HCT116 (cell line): ENCODE results near the gene TESPA1. TPM values are rescaled to one million over a fixed set of nuclear protein-coding genes. Genes with fewer than 3 reads are reported as not detected.
A peak's percentile ranks its signal among the peaks of the same experiment; 100 is the strongest.

Experiments used
- ATAC-seq: fragments of 200-7000 bp; cut with Tn5 transposase; 2 replicates; pipeline ENCODE4 v1.9.1; 2020; ENCODE audit warnings: mild to moderate bottlenecking, moderate library complexity
- Bru-seq: library from RNA; stranded (reverse); fragments of 400-500 nt; gene quantifications from one replicate; lab custom pipeline; 2021; lab: Mats Ljungman, UMichigan
- BruChase-seq, 2 experiments: library from RNA; stranded (reverse); fragments of 400-500 nt; gene quantifications; one replicate each; lab custom pipeline; 2021; lab: Mats Ljungman, UMichigan
- BruUV-seq: library from RNA; stranded (reverse); fragments of 400-500 nt; replicated peaks from 2 replicates; lab custom pipeline; 2021; lab: Mats Ljungman, UMichigan
- CTCF ChIA-PET: fragments of 300-600 bp; sonication (Branson Sonifier 250); formaldehyde crosslinking; loops from one replicate; lab custom pipeline; 2021; ENCODE audit warnings: antibody characterized with exemption; lab: Charles Lee
- POLR2A ChIA-PET: fragments of 300-600, 350-600 bp; sonication (Branson Sonifier 250); formaldehyde crosslinking; loops from one replicate; lab custom pipeline; 2021; ENCODE audit warnings: antibody characterized with exemption; lab: Charles Lee
- RAD21 ChIA-PET, 2 experiments: fragments of 300-600 bp; sonication (Branson Sonifier 250); formaldehyde crosslinking; loops; one replicate each; lab custom pipeline; 2023; ENCODE audit warnings: low total read pairs in 2 of 2; ENCODE audit not compliant: uncharacterized antibody in 2 of 2, unreplicated experiment in 2 of 2, low non-redundant PET in 1 of 2; lab: Charles Lee
- DNase-seq: peaks from one replicate; pipeline ENCODE4 v3.0.0-alpha.2; 2010; ENCODE audit warnings: low read depth, low spot score
- H2AFZ ChIP-seq: fragments of 200-600 bp; shearing (Covaris generic), sonication (generic); 2 replicates; pipeline ENCODE4 v1.6.1; 2017; ENCODE audit warnings: low read depth, mixed run types, mixed read lengths, antibody characterized with exemption, low read length; ENCODE audit not compliant: poor library complexity, severe bottlenecking
- H3K27ac ChIP-seq: 2 replicates; pipeline ENCODE4 v1.5.1; 2012; ENCODE audit warnings: low read depth, low read length
- H3K27me3 ChIP-seq: fragments of 200-600 bp; sonication (generic); 2 replicates; pipeline ENCODE4 v1.6.1; 2016; ENCODE audit warnings: mixed run types, low read length, mixed read lengths; ENCODE audit not compliant: insufficient read depth
- H3K36me3 ChIP-seq, 2 experiments: fragments of 200-500 bp in 1 of 2; fragments of 200-600 bp in 1 of 2; sonication (Bioruptor generic) in 1 of 2; sonication (generic) in 1 of 2; 2 replicates each; pipeline versions ENCODE4 v1.5.1 to v1.6.1; 2014 to 2016; ENCODE audit warnings: low read length in 2 of 2, inconsistent platforms in 1 of 2, mixed read lengths in 1 of 2, mixed run types in 1 of 2; ENCODE audit not compliant: insufficient read depth in 2 of 2, control insufficient read depth in 1 of 2
- H3K4me1 ChIP-seq, 2 experiments: fragments of 200-600 bp in 1 of 2; sonication (generic) in 1 of 2; 2 replicates each; pipeline versions ENCODE4 v1.5.1 to v1.6.1; 2012 to 2017; ENCODE audit warnings: low read length in 2 of 2, inconsistent platforms in 1 of 2, mild to moderate bottlenecking in 1 of 2, mixed read lengths in 1 of 2, mixed run types in 1 of 2, moderate library complexity in 1 of 2; ENCODE audit not compliant: insufficient read depth in 2 of 2, control insufficient read depth in 1 of 2
- H3K4me2 ChIP-seq: fragments of 200-600 bp; sonication (generic); 2 replicates; pipeline ENCODE4 v1.6.1; 2017; ENCODE audit warnings: mixed run types, low read length, mixed read lengths
- H3K4me3 ChIP-seq, 2 experiments: fragments of 200-600 bp in 1 of 2; sonication (generic) in 1 of 2; replicated peaks in 1 of 2; 2 replicates each; pipeline ENCODE4 v1.5.1; 2011 to 2016; ENCODE audit warnings: low read length in 2 of 2, control low read depth in 1 of 2, low read depth in 1 of 2, mild to moderate bottlenecking in 1 of 2, mixed read lengths in 1 of 2, mixed run types in 1 of 2
- H3K79me2 ChIP-seq: fragments of 200-600 bp; sonication (generic); 2 replicates; pipeline ENCODE4 v1.6.1; 2017; ENCODE audit warnings: mild to moderate bottlenecking, mixed run types, low read length, moderate library complexity, mixed read lengths; ENCODE audit not compliant: insufficient read depth
- H3K9ac ChIP-seq: fragments of 200-600 bp; sonication (generic); 2 replicates; pipeline ENCODE4 v1.6.1; 2016; ENCODE audit warnings: low read length, mixed read lengths
- H3K9me2 ChIP-seq: fragments of 200-600 bp; sonication (generic), shearing (Covaris generic); 2 replicates; pipeline ENCODE4 v1.6.1; 2017; ENCODE audit warnings: mixed run types, mild to moderate bottlenecking, moderate library complexity; ENCODE audit not compliant: insufficient read depth
- H3K9me3 ChIP-seq, 2 experiments: fragments of 200-500 bp in 1 of 2; fragments of 200-600 bp in 1 of 2; sonication (Bioruptor generic) in 1 of 2; sonication (generic) in 1 of 2; 2 replicates each; pipeline ENCODE4 v1.6.1; 2014 to 2017; ENCODE audit warnings: low read length in 2 of 2, mixed read lengths in 2 of 2, inconsistent platforms in 1 of 2, low read depth in 1 of 2, mild to moderate bottlenecking in 1 of 2, mixed run types in 1 of 2, moderate library complexity in 1 of 2; ENCODE audit not compliant: control insufficient read depth in 1 of 2, insufficient read depth in 1 of 2
- H4K20me1 ChIP-seq: fragments of 200-600 bp; sonication (generic), shearing (Covaris generic); 2 replicates; pipeline ENCODE4 v1.6.1; 2017; ENCODE audit warnings: mixed run types, mild to moderate bottlenecking, moderate library complexity; ENCODE audit not compliant: insufficient read depth
- CTCF ChIP-seq, 3 experiments: fragments of 200-600 bp in 1 of 3; sonication (generic) in 1 of 3; IDR thresholded peaks in 2 of 3; conservative IDR thresholded peaks in 1 of 3; 2 replicates each; pipeline ENCODE4 v1.5.1; 2012 to 2017; ENCODE audit warnings: low read depth in 2 of 3, low read length in 2 of 3, antibody characterized with exemption in 1 of 3, borderline replicate concordance in 1 of 3, control low read depth in 1 of 3, mild to moderate bottlenecking in 1 of 3, mixed read lengths in 1 of 3, mixed run types in 1 of 3, moderate library complexity in 1 of 3; ENCODE audit not compliant: insufficient read depth in 1 of 3
- EGR1 ChIP-seq: IDR thresholded peaks from 2 replicates; pipeline ENCODE4 v1.6.1; 2012; ENCODE audit warnings: low read depth
- EZH2phosphoT487 ChIP-seq: fragments of 200-600 bp; IDR thresholded peaks from 2 replicates; pipeline ENCODE4 v1.6.1; 2018; ENCODE audit warnings: antibody characterized with exemption, borderline replicate concordance
- FOSL1 ChIP-seq: IDR thresholded peaks from 2 replicates; pipeline ENCODE4 v1.6.1; 2012; ENCODE audit warnings: low read depth
- JUND ChIP-seq: IDR thresholded peaks from 2 replicates; pipeline ENCODE4 v1.6.1; 2012
- MAX ChIP-seq: IDR thresholded peaks from 2 replicates; pipeline ENCODE4 v1.6.1; 2012
- POLR2A ChIP-seq: IDR thresholded peaks from 2 replicates; pipeline ENCODE4 v1.7.0; 2011; ENCODE audit warnings: borderline replicate concordance; ENCODE audit not compliant: insufficient read depth, insufficient read length; ENCODE audit errors: extremely low read depth
- POLR2AphosphoS5 ChIP-seq: IDR thresholded peaks from 2 replicates; pipeline ENCODE4 v1.6.1; 2011; ENCODE audit warnings: mild to moderate bottlenecking, low read depth, low read length, moderate library complexity
- REST ChIP-seq: IDR thresholded peaks from 2 replicates; pipeline ENCODE4 v1.6.1; 2012; ENCODE audit warnings: low read depth
- SIN3A ChIP-seq: IDR thresholded peaks from 2 replicates; pipeline ENCODE4 v1.6.1; 2012; ENCODE audit warnings: low read depth
- SP1 ChIP-seq: IDR thresholded peaks from 2 replicates; pipeline ENCODE4 v1.6.1; 2012; ENCODE audit warnings: low read depth
- TCF7L2 ChIP-seq: IDR thresholded peaks from 2 replicates; pipeline ENCODE4 v1.7.0; 2011; ENCODE audit warnings: borderline replicate concordance, inconsistent platforms; ENCODE audit not compliant: insufficient read depth, insufficient read length; ENCODE audit errors: extremely low read depth
- ZFX ChIP-seq: fragments of 450-650 bp; IDR thresholded peaks from 2 replicates; pipeline ENCODE4 v1.6.1; 2017
- intact Hi-C: fragments of 100-400 bp; cut with micrococcal nuclease; formaldehyde crosslinking; loops from 2 replicates; pipeline ENCODE4 v1.10.0; 2022
- long read RNA-seq: library from polyadenylated mRNA; unstranded; transcript quantifications from one replicate; pipeline ENCODE4 v2.0.0, GENCODE V29; 2021; ENCODE audit not compliant: unreplicated experiment
- polyA plus RNA-seq: library from polyadenylated mRNA; unstranded; fragments of >200 nt; gene quantifications from 2 replicates; pipeline ENCODE4 v1.2.1, GENCODE V29; 2012; ENCODE audit warnings: missing spikeins
- total RNA-seq: library from RNA; stranded (reverse); gene quantifications from one replicate; pipeline ENCODE4 v1.2.1, GENCODE V29; 2021; ENCODE audit not compliant: unreplicated experiment

Gene TESPA1
- total RNA-seq, result 0.27 TPM
- not detected in 2 replicates for polyA plus RNA-seq
- percentile 3 among the genes with signal in this experiment for Bru-seq, nascent RNA
- BruChase-seq, experiment 1, labeled RNA remaining after a 6-hour chase, result not detected
- BruChase-seq, experiment 2, labeled RNA remaining after a 2-hour chase, result not detected
- long read RNA-seq, result 0 reads

GRCh38 chr12:54984658-54985376 is at the start of gene TESPA1:
TESPA1 (minus strand) TSS chr12:54984762; CDS start chr12:54974562, 10,200 bp downstream.
- no peak for ATAC-seq
- H3K4me2 ChIP-seq, result no peak within 1 kb of the TSS
- no peak within 1 kb of the TSS for H3K4me3 ChIP-seq
- H3K36me3 ChIP-seq, result no peaks in the 10 kb centered on the region
- no peaks in the 10 kb centered on the region for H3K9me3 ChIP-seq
- H3K27me3 ChIP-seq, result peaks cover 82% of the 10 kb centered on the region
- TF ChIP-seq REST (no peak), JUND (no peak), CTCF (IDR thresholded peaks at IDR 0.05 in 2 of 3, conservative IDR thresholded peaks at IDR 0.05 in 1 of 3; ENCODE audit: borderline replicate concordance in 1 of 3, insufficient read depth in 1 of 3, low read depth in 2 of 3, low read length in 2 of 3) (no peak), SIN3A (no peak), SP1 (no peak), TCF7L2 (no peak), POLR2A (no peak), EZH2phosphoT487 (no peak), ZFX (no peak), POLR2AphosphoS5 (no peak), MAX (no peak), FOSL1 (no peak), EGR1 (no peak)
- TF ChIP-seq, all 23 proteins: peak for 0
- ChIA-PET POLR2A (no interaction called here), CTCF (interaction anchor here (1.2 kb wide), 1 partner anchor 8 kb away, joined by 5 read pairs; no protein-coding TSS in a partner anchor), RAD21 (no interaction called here)
- Histone ChIP-seq H3K4me1 (no peaks in the 10 kb centered on the region), H3K9me2 (no peaks in the 10 kb centered on the region), H4K20me1 (no peaks in the 10 kb centered on the region), H2AFZ (no peak within 1 kb of the TSS), H3K9ac (no peak within 1 kb of the TSS), H3K79me2 (no peaks in the 10 kb centered on the region), H3K27ac (no peak within 1 kb of the TSS)
- DNase-seq, result no peak
- intact Hi-C loops, result no loop called here
- BruUV-seq, result no TSS peak
